Central memory CD8-positive, alpha-beta T cell (primary cell): ENCODE data around the gene FEN1.

Experiments used
- ATAC-seq: fragments of 150-1000 bp; cut with Tn5 transposase; replicated peaks from 2 replicates; pipeline ENCODE4 v1.10.0; 2022; ENCODE audit warnings: mild to moderate bottlenecking, moderate FRiP score, moderate number of reproducible peaks; ENCODE audit not compliant: poor library complexity, severe bottlenecking; ENCODE audit errors: extremely low read depth
- DNase-seq, 2 donors: peaks; one replicate each; pipeline ENCODE4 v3.0.0; 2021; ENCODE audit warnings: low spot score in 2 of 2
- H3K27ac Mint-ChIP-seq: one replicate; pipeline ENCODE4 v1.8.0; 2022; ENCODE audit warnings: low read depth, mild to moderate bottlenecking, moderate library complexity, mixed read lengths
- H3K27me3 Mint-ChIP-seq: one replicate; pipeline ENCODE4 v1.8.0; 2022; ENCODE audit warnings: mixed read lengths
- H3K36me3 Mint-ChIP-seq: one replicate; pipeline ENCODE4 v1.8.0; 2022; ENCODE audit warnings: mild to moderate bottlenecking, moderate library complexity, mixed read lengths; ENCODE audit not compliant: insufficient read depth
- H3K4me1 Mint-ChIP-seq: one replicate; pipeline ENCODE4 v1.8.0; 2022; ENCODE audit warnings: mixed read lengths
- H3K4me3 Mint-ChIP-seq: one replicate; pipeline ENCODE4 v1.8.0; 2022; ENCODE audit warnings: mild to moderate bottlenecking, moderate library complexity, mixed read lengths
- H3K9me3 Mint-ChIP-seq: one replicate; pipeline ENCODE4 v1.8.0; 2022; ENCODE audit warnings: mixed read lengths

The FEN1 gene

GRCh38 chr11:61792310-61793082, at the start of gene FEN1, which contains the start of gene TMEM258:
Gene FEN1 (plus strand): TSS chr11:61792911. CDS start chr11:61795362, 2,451 bp downstream.
Gene TMEM258 (minus strand): TSS chr11:61792599. CDS start chr11:61792558, 41 bp downstream.
- Mint-ChIP-seq H3K4me1 (peaks cover 38% of the 10 kb centered on the region), H3K27ac (peak within 1 kb of the TSS; percentile 96), H3K4me3 (peak within 1 kb of the TSS; percentile 89), H3K27me3 (no peaks in the 10 kb centered on the region), H3K36me3 (peaks cover 17% of the 10 kb centered on the region), H3K9me3 (no peaks in the 10 kb centered on the region)
- peak; percentile 91 for ATAC-seq
- peak; percentile 78 for DNase-seq

GRCh38 chr11:61743486-61744095, 49.1 kb upstream of the FEN1 start:
- DNase-seq, result no peak
- no peak overlapping the region for H3K4me3 Mint-ChIP-seq
- peaks cover 2% of the 10 kb centered on the region for H3K27me3 Mint-ChIP-seq
- ATAC-seq, result no peak
- H3K36me3 Mint-ChIP-seq, result peaks cover 2% of the 10 kb centered on the region
- no peak overlapping the region for H3K27ac Mint-ChIP-seq
- no peaks in the 10 kb centered on the region for H3K4me1 Mint-ChIP-seq
- H3K9me3 Mint-ChIP-seq, result no peaks in the 10 kb centered on the region

DNA sequence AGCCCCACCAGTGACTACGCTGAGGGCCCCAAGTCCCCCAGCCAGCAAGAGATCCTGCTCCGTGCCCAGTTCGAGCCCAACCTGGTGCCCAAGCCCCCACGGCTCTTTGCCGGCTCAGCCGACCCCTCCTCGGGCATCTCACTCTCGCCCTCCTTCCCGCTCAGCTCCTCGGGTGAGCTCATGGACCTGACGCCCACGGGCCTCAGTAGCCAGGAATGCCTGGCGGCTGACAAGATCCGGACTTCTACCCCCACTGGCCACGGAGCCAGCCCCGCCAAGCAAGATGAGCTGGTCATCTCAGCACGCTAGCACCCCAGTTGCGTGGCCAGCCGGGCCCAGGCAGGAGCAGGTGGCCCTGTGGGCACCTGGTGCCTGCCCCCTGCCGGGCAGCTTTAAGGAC, 48.5 kb upstream of the FEN1 start:
- Mint-ChIP-seq H3K9me3 (no peaks in the 10 kb centered on the region), H3K4me3 (no peak overlapping the region), H3K27me3 (peaks cover 7% of the 10 kb centered on the region), H3K27ac (no peak overlapping the region), H3K36me3 (peaks cover 2% of the 10 kb centered on the region), H3K4me1 (no peaks in the 10 kb centered on the region)
- DNase-seq (no peak), ATAC-seq (no peak)

GRCh38 chr11:61744609-61745156, 48.0 kb upstream of the FEN1 start:
- DNase-seq (no peak), ATAC-seq (no peak)
- Mint-ChIP-seq H3K9me3 (no peaks in the 10 kb centered on the region), H3K27me3 (peaks cover 12% of the 10 kb centered on the region), H3K4me3 (no peak overlapping the region), H3K36me3 (peaks cover 2% of the 10 kb centered on the region), H3K4me1 (no peaks in the 10 kb centered on the region), H3K27ac (no peak overlapping the region)

DNA sequence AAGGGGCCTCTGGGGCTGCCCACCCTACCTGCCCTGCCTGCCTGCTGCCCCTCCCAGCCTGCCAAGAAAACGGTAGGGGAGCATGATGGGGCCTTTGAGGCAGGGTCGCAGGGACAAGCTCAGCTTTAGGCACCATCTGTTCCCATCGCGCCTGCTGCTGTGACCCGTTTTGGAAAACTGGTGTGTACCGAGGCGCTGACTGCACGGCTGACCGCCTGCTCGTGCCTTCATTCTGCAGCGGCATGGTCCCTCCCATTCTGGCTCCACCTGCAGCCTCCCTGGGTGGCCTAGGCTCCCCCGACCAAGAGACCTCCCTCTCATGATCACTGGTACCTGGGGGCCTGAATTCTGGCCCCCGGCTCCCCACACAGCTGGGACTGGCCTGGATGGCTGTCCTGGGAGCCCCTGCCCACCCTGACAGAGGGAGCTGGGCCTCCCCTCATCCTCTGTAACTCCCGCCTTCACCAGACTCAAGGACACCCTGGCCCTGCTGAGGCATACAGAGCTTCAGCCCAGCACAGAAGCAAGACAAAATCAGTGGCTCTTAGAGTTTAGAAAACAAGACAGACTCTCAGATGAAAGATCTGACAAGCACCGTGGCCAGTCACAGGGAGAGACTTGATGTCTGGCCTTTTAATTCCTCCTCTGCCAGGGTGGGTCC, 46.8 kb upstream of the FEN1 start:
- Mint-ChIP-seq H3K36me3 (peaks cover 2% of the 10 kb centered on the region), H3K27ac (no peak overlapping the region), H3K4me1 (no peaks in the 10 kb centered on the region), H3K4me3 (no peak overlapping the region), H3K27me3 (peaks cover 20% of the 10 kb centered on the region), H3K9me3 (no peaks in the 10 kb centered on the region)
- ATAC-seq (no peak), DNase-seq (no peak)

GRCh38 chr11:61746442-61747191, 46.1 kb upstream of the FEN1 start:
- no peaks in the 10 kb centered on the region for H3K9me3 Mint-ChIP-seq
- no peaks in the 10 kb centered on the region for H3K36me3 Mint-ChIP-seq
- H3K27ac Mint-ChIP-seq, result no peak overlapping the region
- ATAC-seq (no peak), DNase-seq (no peak)
- H3K4me1 Mint-ChIP-seq, result no peaks in the 10 kb centered on the region
- no peak overlapping the region for H3K4me3 Mint-ChIP-seq
- peaks cover 27% of the 10 kb centered on the region for H3K27me3 Mint-ChIP-seq

GRCh38 chr11:61747192-61747966, 45.3 kb upstream of the FEN1 start:
- Mint-ChIP-seq H3K27me3 (peaks cover 34% of the 10 kb centered on the region), H3K9me3 (no peaks in the 10 kb centered on the region), H3K36me3 (no peaks in the 10 kb centered on the region), H3K27ac (no peak overlapping the region), H3K4me3 (no peak overlapping the region), H3K4me1 (no peaks in the 10 kb centered on the region)
- peak in 1 of 2 donors; percentile 20 for DNase-seq
- no peak for ATAC-seq

DNA sequence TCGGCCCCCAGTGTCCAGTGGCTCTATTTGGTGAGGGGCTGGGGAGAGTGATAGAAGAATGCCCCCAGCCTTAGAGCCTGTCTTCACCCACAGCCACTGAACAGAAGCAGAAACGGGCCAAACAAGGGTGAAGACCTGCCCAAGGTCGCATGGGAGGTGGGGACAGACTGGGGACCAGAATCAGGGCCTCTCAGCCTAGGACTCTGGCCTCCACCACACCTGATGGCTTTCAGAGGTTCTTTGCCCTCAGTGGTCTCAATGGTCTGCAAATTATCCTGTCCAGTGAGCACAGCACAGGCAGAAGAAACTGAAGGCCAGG, 44.8 kb upstream of the FEN1 start:
- Mint-ChIP-seq H3K4me1 (peaks cover 2% of the 10 kb centered on the region), H3K4me3 (no peak overlapping the region), H3K36me3 (no peaks in the 10 kb centered on the region), H3K9me3 (no peaks in the 10 kb centered on the region), H3K27ac (no peak overlapping the region), H3K27me3 (peaks cover 37% of the 10 kb centered on the region)
- ATAC-seq (no peak), DNase-seq (no peak)

- no peak overlapping the region for H3K4me3 Mint-ChIP-seq
- no peaks in the 10 kb centered on the region for H3K9me3 Mint-ChIP-seq
- DNase-seq (no peak), ATAC-seq (no peak)
- no peaks in the 10 kb centered on the region for H3K36me3 Mint-ChIP-seq
- H3K27me3 Mint-ChIP-seq, result peaks cover 51% of the 10 kb centered on the region
- H3K27ac Mint-ChIP-seq, result no peak overlapping the region
- peaks cover 10% of the 10 kb centered on the region for H3K4me1 Mint-ChIP-seq
Observed at GRCh38 chr11:61749591-61750217, 43.0 kb upstream of the FEN1 start.

GRCh38 chr11:61750631-61751273, 42.0 kb upstream of the FEN1 start:
- H3K4me1 Mint-ChIP-seq, result peaks cover 12% of the 10 kb centered on the region
- peaks cover 51% of the 10 kb centered on the region for H3K27me3 Mint-ChIP-seq
- DNase-seq (no peak), ATAC-seq (no peak)
- H3K36me3 Mint-ChIP-seq, result no peaks in the 10 kb centered on the region
- peak overlapping the region; percentile 69 for H3K4me3 Mint-ChIP-seq
- no peak overlapping the region for H3K27ac Mint-ChIP-seq
- H3K9me3 Mint-ChIP-seq, result no peaks in the 10 kb centered on the region

DNA sequence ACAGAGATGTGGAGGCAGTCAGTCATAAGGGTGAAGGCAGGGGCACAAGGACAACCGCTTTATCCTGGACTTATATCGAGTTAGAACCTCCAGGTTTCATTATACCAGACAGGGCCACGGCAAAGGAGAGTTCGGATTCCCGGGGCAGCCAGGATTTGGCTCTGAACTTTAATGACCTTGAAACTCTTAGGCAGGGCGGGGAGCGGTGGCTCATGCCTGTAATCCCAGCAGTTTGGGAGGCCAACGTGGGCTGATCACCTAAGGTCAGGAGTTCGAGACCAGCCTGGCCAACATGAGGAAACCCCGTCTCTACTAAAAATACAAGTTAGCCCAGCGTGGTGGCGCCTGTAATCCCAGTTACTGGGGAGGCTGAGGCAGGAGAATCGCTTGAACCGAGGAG, 41.3 kb upstream of the FEN1 start:
- Mint-ChIP-seq H3K27ac (no peak overlapping the region), H3K36me3 (no peaks in the 10 kb centered on the region)

More for the DNA sequence above, 41.3 kb upstream of the FEN1 start:
- Mint-ChIP-seq H3K4me3 (peak overlapping the region; percentile 69), H3K9me3 (no peaks in the 10 kb centered on the region), H3K4me1 (peaks cover 18% of the 10 kb centered on the region), H3K27me3 (peaks cover 51% of the 10 kb centered on the region)
- DNase-seq, result no peak
- ATAC-seq, result no peak
